Measurements from ENCODE around the gene SND1. TPM values are rescaled to one million over a fixed set of nuclear protein-coding genes. Genes with fewer than 3 reads are reported as not detected.

The SND1 gene
- total and polyA plus RNA-seq, 10 of the 15 experiments (the other 5 are each of a cell fraction or from before 2014, with no cell fraction given), result 52.4 to 270 (median 146) TPM

DNA sequence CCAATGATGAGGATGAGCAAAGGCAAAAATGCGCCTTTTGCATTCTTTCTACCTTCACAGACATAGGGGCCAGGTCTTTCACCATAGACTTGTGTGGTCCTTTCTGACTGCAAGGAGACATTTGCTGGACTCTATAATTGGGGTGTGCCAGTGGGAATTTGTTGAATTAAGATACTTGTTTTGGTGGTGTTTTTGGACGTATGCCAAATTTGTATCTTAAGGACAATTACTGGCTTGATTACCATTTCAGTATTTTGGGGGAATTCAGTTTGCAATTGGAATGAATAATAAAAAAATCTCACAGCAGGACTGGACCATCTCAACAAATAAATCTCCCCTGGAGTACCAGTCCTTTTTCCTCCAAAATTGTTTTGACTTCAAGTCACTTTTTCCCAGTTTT lies 47.9 kb downstream of the SND1 start:
- no peaks in the 10 kb centered on the region for H3K27me3 ChIP-seq (replicated peaks in 1 of 2; ENCODE audit: control insufficient read depth in 2 of 2, insufficient read depth in 2 of 2, low read length in 1 of 2)
- H3K9me3 ChIP-seq (replicated peaks; ENCODE audit: control insufficient read depth, insufficient read depth, low read length), result no peaks in the 10 kb centered on the region
- no peaks in the 10 kb centered on the region for H3K4me1 ChIP-seq (ENCODE audit: control insufficient read depth, insufficient read depth, low read length)
- ChIA-PET SMC1A (ENCODE audit: uncharacterized antibody, unreplicated experiment) (interaction anchor here (0.7 kb wide), 1 partner anchor 9 kb away, joined by 3 read pairs; no protein-coding TSS in a partner anchor), CTCF (interaction anchor here (3.8 kb wide), 1 partner anchor 9 kb away, joined by 31 read pairs; no protein-coding TSS in a partner anchor), POLR2A (no interaction called here), RAD21 (ENCODE audit: unreplicated experiment) (no interaction called here)
- WGBS (ENCODE audit: insufficient coverage, insufficient replicate concordance, low lambda C conversion rate, missing lambda C conversion rate), result 98% methylated on average over 2 of the region's 2 CpGs
- no peak overlapping the region for H3K4me3 ChIP-seq
- ATAC-seq (no peak), DNase-seq (ENCODE audit: low read depth, low spot score) (no peak), FAIRE-seq (no peak)
- H3K27ac ChIP-seq (ENCODE audit: control insufficient read depth, insufficient read depth), result no peak overlapping the region
- in situ Hi-C loops (cut with MboI) (no loop called here), intact Hi-C loops (cut with micrococcal nuclease; ENCODE audit: unreplicated experiment) (no loop called here)
- H3K9ac ChIP-seq (ENCODE audit: control insufficient read depth, insufficient read depth, low read length), result no peak overlapping the region
- H3K4me2 ChIP-seq (ENCODE audit: control insufficient read depth, insufficient read depth), result no peak overlapping the region
- no peaks in the 10 kb centered on the region; the same call in 1 of the 2 replicates for H4K20me1 ChIP-seq (ENCODE audit: control insufficient read depth, insufficient read depth)
- H3K36me3 ChIP-seq (ENCODE audit: control insufficient read depth in 2 of 2, insufficient read depth in 2 of 2, low read length in 1 of 2), result peaks cover 21 to 53% of the 10 kb centered on the region in 2 experiments
- BruUV-seq (replicated peaks), result no TSS peak
- H2AFZ ChIP-seq (ENCODE audit: control insufficient read depth, low read depth, low read length), result no peak overlapping the region
- no peak for TF ChIP-seq MEF2A (IDR thresholded peaks at IDR 0.05; ENCODE audit: insufficient read depth, low read depth, low read length)
- TF ChIP-seq, protein P1, sequence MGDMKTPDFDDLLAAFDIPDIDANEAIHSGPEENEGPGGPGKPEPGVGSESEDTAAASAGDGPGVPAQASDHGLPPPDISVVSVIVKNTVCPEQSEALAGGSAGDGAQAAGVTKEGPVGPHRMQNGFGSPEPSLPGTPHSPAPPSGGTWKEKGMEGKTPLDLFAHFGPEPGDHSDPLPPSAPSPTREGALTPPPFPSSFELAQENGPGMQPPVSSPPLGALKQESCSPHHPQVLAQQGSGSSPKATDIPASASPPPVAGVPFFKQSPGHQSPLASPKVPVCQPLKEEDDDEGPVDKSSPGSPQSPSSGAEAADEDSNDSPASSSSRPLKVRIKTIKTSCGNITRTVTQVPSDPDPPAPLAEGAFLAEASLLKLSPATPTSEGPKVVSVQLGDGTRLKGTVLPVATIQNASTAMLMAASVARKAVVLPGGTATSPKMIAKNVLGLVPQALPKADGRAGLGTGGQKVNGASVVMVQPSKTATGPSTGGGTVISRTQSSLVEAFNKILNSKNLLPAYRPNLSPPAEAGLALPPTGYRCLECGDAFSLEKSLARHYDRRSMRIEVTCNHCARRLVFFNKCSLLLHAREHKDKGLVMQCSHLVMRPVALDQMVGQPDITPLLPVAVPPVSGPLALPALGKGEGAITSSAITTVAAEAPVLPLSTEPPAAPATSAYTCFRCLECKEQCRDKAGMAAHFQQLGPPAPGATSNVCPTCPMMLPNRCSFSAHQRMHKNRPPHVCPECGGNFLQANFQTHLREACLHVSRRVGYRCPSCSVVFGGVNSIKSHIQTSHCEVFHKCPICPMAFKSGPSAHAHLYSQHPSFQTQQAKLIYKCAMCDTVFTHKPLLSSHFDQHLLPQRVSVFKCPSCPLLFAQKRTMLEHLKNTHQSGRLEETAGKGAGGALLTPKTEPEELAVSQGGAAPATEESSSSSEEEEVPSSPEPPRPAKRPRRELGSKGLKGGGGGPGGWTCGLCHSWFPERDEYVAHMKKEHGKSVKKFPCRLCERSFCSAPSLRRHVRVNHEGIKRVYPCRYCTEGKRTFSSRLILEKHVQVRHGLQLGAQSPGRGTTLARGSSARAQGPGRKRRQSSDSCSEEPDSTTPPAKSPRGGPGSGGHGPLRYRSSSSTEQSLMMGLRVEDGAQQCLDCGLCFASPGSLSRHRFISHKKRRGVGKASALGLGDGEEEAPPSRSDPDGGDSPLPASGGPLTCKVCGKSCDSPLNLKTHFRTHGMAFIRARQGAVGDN (IDR thresholded peaks at IDR 0.05), result no peak
- peaks cover 9% of the 10 kb centered on the region for H3K79me2 ChIP-seq (ENCODE audit: control insufficient read depth, insufficient read depth, low read length)

All from GM12878 (cell line).